22Rv1 (cell line): ENCODE measurements around the gene CREB5.

Experiments
- CTCF ChIP-seq: fragments of 450-650 bp; IDR thresholded peaks from 2 replicates; pipeline ENCODE4 v1.5.1; 2017; ENCODE audit warnings: mild to moderate bottlenecking
- ZFX ChIP-seq: fragments of 450-650 bp; IDR thresholded peaks from 2 replicates; pipeline ENCODE4 v1.6.1; 2017; ENCODE audit warnings: antibody characterized with exemption, borderline replicate concordance

DNA sequence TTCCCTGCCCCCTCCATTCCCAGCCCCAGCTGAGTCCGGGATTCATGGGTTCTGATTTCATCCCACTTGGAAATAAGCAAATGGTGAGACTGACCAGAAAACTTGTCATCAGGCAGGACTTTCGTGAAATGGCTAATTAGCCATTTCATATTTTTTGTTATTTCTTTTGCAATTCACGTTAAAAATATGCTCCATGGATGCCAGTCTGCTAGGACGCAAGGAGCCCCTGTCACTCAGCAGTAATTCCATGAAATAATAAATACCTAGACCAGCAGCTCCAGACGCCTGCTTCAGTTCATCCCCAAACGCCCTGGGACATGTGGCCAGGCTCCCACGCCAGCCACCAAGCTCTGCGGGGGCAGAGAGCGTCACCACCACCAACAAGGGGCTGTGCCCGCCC is 434.9 kb downstream of the CREB5 start:
- TF ChIP-seq CTCF, result no peak
- no peak for TF ChIP-seq ZFX
